Heart right ventricle (tissue), 16 donors: ENCODE measurements around the gene TEF. TPM values are rescaled to one million over a fixed set of nuclear protein-coding genes. Genes with fewer than 3 reads are reported as not detected.

Experiments used
- ATAC-seq, 8 donors: fragments of 200-7000 bp; cut with Tn5 transposase; one replicate each; pipeline ENCODE4 v1.9.1; 2020; ENCODE audit warnings: mild to moderate bottlenecking in 8 of 8, moderate library complexity in 8 of 8, moderate number of reproducible peaks in 1 of 8
- DNase-seq, 2 donors: peaks; one replicate each; pipeline ENCODE4 v3.0.0-alpha.2; 2020
- H3K27ac ChIP-seq, 10 donors: fragments of 200-600 bp; sonication (generic) in 2 of 10; one replicate each; pipeline versions ENCODE4 v1.5.0 to v1.8.0; 2020 to 2022; ENCODE audit warnings: mild to moderate bottlenecking in 3 of 10
- H3K27me3 ChIP-seq, 7 donors: fragments of 200-600 bp; one replicate each; pipeline ENCODE4 v1.8.0; 2021 to 2022; ENCODE audit warnings: mild to moderate bottlenecking in 2 of 7
- H3K36me3 ChIP-seq, 9 donors: fragments of 200-600 bp; sonication (generic) in 1 of 9; one replicate each; pipeline versions ENCODE4 v1.5.0 to v1.8.0; 2020 to 2022; ENCODE audit warnings: mild to moderate bottlenecking in 2 of 9
- H3K4me1 ChIP-seq, 9 donors: fragments of 200-600 bp; sonication (generic) in 1 of 9; one replicate each; pipeline versions ENCODE4 v1.5.0 to v1.8.0; 2020 to 2022; ENCODE audit warnings: mild to moderate bottlenecking in 4 of 9
- H3K4me3 ChIP-seq, 10 donors: fragments of 200-600 bp; sonication (generic) in 2 of 10; one replicate each; pipeline versions ENCODE4 v1.5.0 to v1.8.0; 2020 to 2022; ENCODE audit warnings: mild to moderate bottlenecking in 7 of 10, moderate library complexity in 2 of 10
- H3K9me3 ChIP-seq, 11 donors: fragments of 200-600 bp in 10 of 11; sonication (generic) in 2 of 11; one replicate each; pipeline versions ENCODE4 v1.5.0 to v1.8.0; 2013 to 2022; ENCODE audit warnings: mild to moderate bottlenecking in 2 of 11, control low read depth in 1 of 11, moderate library complexity in 1 of 11
- WGBS, 2 donors: extraction: QIAGEN DNeasy Blood & Tissue Kit; methylation state at CpG; one replicate each; pipeline ENCODE4 v1.1.7; 2013; ENCODE audit warnings: inconsistent platforms in 1 of 2; 5-methylcytosine and 5-hydroxymethylcytosine counted together
- intact Hi-C, 10 donors: fragments of 100-400 bp; cut with DNase I; formaldehyde crosslinking; loops; one replicate each; pipeline versions ENCODE4 v1.11.1 to v1.14.2; 2022
- long read RNA-seq, 3 donors: library from polyadenylated mRNA; unstranded; transcript quantifications; one replicate each; pipeline ENCODE4 v2.0.0, GENCODE V29; 2020 to 2021
- polyA plus RNA-seq, 2 donors: library from polyadenylated mRNA; stranded (reverse); fragments of 200-250 nt; gene quantifications; one replicate each; pipeline ENCODE4 v1.2.3, GENCODE V29; 2013
- total RNA-seq, 10 donors: library from RNA; stranded (reverse); fragmentation: NEBNext Ultra II Directional in 3 of 10; extraction: Animal tissue kit (Norgen Biotek cat#: 25700) in 3 of 10; gene quantifications; one replicate each; pipeline versions ENCODE4 v1.2.1 to v1.2.4, GENCODE V29; 2021 to 2023
- TF ChIP-seq, protein P1 (sequence below), 9 donors: fragments of 200-600 bp; sonication (generic) in 2 of 9; IDR thresholded peaks; one replicate each; pipeline versions ENCODE4 v1.5.0 to v1.8.0; 2021 to 2022; ENCODE audit warnings: antibody characterized with exemption in 9 of 9, mild to moderate bottlenecking in 5 of 9, moderate library complexity in 1 of 9
- donor health status: Arrhythmogenic right ventricular cardiomyopathy.
- donor health status: ischemic (EF 13 %, LVEDD 7.1; RV severe dilation, severe dysfunction).
- donor health status: healthy with polysubstance abuse.
- donor health status: DM: no; HTN: yes; CAD: no.
- donor health status: DM: no; HTN: no; CAD: no.
- donor health status: ischemic (EF 25% LVEDD 6.9; RV normal size, moderate dysfunction).
- donor health status: ischemic (EF 25% LVEDD 5.7; RV mildly dilated, moderate dysfunction).
- donor health status: healthy.
- donor health status: DM: yes; HTN: yes; CAD: no.
- donor health status: Ischemic cardiomyopathy.
- donor health status: ischemic (EF 35%, LVEDD 5.7; RV mildly dilated, moderate dysfunction).
- donor health status: nonischemic (EF 11% LVEDD 7.7; RV severe dilation, severe dysfunction).
- donor health status: DM: yes; HTN: yes; CAD: no.
- donor health status: PGD.
- donor health status: ischemic (EF 29% LVEDD 5.4; RV normal size, mild dysfunction).
- donor health status: nonischemic (EF 23%, LVEDD 6.1; RV moderate dilation, normal function).

TEF gene
- total RNA-seq (10 to 100 TPM in 9 of 10 donors, 1 to 10 TPM in 1; 8.6 to 29.1 (median 18.4) TPM), polyA plus RNA-seq (10 to 100 TPM in 1 of 2 donors, 1 to 10 TPM in 1; 5.5 to 10.6 TPM)
- long read RNA-seq, donor 1, full-length matches to known transcripts, result 23 of 58 reads
- long read RNA-seq, donor 1, partial matches to known transcripts, result 35 of 58 reads
- long read RNA-seq, donor 1, other reads (novel, unspliced or antisense), result 0 of 58 reads
- long read RNA-seq, donor 2, full-length matches to known transcripts, result 25 of 114 reads
- long read RNA-seq, donor 2, partial matches to known transcripts, result 71 of 114 reads
- long read RNA-seq, donor 2, other reads (novel, unspliced or antisense), result 18 of 114 reads
- long read RNA-seq, donor 3, full-length matches to known transcripts, result 3 of 13 reads
- long read RNA-seq, donor 3, partial matches to known transcripts, result 10 of 13 reads
- long read RNA-seq, donor 3, other reads (novel, unspliced or antisense), result 0 of 13 reads

DNA sequence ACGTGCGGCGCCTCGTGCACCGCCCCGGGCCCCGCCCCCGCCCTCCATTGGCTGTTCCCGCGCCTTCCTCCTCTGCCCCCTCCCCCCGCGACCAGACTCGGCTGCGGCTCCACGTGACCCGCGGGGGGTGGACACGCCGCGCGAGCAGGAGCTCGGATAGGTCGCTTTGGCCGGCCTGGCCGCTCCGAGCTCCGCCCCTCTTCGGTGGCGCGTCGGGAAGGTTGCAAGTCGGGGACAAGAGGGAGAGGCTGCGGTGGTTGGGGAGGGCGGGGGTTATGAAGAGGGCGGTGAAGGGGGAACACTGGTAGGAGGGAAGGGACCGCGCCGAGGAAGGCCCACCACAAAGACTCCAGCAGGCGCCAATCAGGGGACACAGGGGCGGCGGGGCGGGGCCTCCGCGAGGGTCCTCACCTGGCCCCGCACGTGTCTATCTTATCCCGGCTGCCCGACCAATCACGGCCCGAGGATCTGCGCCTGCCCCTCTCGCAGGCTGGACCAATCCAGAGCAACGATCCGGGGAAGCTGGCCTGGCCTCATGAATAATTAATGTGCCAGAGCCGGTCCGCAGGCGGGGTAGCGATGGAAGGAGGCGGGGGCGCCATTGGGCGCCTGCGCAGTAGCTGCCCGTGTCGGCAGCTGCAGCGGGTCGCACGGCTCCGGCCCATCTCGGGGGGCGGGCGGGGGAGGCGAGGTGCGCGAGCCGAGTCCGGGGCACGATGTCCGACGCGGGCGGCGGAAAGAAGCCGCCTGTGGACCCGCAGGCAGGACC, at the start of gene TEF:
Gene TEF, plus strand, starts transcription at position 614 of the 769 bp plus-strand sequence. Its CDS starts 103 bp downstream, at position 717.
- Histone ChIP-seq H3K36me3 (peaks cover 0 to 8% (median 0%) of the 10 kb centered on the region in 9 donors), H3K4me1 (peaks cover 9 to 43% (median 24%) of the 10 kb centered on the region in 9 donors), H3K27me3 (no peaks in the 10 kb centered on the region), H3K4me3 (peak within 1 kb of the TSS; percentile 61 to 93 (median 82)), H3K27ac (peak within 1 kb of the TSS; percentile 94 to 99 (median 96)), H3K9me3 (no peaks in the 10 kb centered on the region)
- WGBS, 2 donors, result 1% methylated on average over 60 to 84 of the region's 84 CpGs
- DNase-seq (peak; percentile 98 to 99), ATAC-seq (peak; percentile 89 to 93 (median 91))
- TF ChIP-seq, protein P1, sequence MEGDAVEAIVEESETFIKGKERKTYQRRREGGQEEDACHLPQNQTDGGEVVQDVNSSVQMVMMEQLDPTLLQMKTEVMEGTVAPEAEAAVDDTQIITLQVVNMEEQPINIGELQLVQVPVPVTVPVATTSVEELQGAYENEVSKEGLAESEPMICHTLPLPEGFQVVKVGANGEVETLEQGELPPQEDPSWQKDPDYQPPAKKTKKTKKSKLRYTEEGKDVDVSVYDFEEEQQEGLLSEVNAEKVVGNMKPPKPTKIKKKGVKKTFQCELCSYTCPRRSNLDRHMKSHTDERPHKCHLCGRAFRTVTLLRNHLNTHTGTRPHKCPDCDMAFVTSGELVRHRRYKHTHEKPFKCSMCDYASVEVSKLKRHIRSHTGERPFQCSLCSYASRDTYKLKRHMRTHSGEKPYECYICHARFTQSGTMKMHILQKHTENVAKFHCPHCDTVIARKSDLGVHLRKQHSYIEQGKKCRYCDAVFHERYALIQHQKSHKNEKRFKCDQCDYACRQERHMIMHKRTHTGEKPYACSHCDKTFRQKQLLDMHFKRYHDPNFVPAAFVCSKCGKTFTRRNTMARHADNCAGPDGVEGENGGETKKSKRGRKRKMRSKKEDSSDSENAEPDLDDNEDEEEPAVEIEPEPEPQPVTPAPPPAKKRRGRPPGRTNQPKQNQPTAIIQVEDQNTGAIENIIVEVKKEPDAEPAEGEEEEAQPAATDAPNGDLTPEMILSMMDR (IDR thresholded peaks at IDR 0.05), result no peak
- intact Hi-C loops, result loop anchor here in 3 of 10 donors (5.0 kb wide), 2 partner anchors 79 to 94 kb away; partner anchors contain the start of genes RANGAP1 (in 3 of the 3) and ZC3H7B (in 1 of the 3)

DNA sequence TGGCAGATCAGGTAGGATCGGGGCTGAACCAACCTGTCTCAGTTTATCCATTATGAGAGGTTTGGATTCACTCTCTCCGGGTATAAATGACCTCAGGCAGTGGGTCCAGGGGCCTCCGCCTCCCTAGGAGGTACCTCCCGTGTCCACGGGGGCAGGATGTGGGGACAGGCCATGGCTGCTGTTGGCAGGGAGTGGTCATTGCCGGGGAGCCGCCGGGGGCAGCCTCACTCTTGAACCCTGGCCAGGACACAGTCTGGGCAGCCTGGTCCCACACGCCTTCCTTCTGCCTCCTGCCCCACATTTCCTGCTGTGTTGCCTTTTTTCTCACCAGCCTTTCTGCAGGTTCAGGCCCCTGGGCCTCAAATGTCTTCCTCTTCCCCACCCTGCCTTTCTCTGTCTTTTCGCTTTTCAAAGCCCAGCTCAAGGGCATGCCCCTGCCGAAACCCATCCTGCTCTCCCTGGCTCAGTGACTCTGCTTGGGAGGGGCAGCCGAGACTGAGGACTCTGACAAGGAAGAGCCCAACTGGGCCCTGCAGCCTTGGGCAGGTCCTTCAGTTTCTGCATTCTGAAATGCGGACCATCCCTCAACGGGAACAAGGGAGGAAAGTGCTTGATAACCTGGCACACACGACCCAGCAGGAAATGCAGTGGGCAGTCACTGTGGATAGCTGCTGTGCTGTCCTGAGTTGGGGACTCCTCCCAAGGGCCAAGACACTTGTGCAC, 49.4 kb upstream of the TEF start:
- DNase-seq, result no peak
- intact Hi-C loops, result no loop called here

DNA sequence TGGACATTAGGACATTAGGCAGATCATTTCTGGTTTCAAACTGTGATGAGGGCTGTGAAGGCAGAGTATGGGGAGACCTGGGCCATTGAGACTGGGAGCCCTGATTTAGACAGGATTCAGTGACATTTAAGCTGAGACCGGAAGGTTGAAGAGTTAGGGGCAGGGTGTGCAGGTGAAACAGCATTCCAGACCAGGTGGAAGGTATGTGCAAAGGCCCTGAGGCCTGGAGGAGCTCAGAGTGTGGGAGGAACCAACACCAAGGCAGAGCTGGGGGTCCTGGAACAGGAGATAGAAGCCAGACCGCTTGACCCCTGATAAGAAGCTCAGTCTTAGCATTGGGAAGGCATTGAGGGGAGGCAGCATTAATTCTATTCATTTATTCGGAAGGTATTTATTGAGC, 47.9 kb upstream of the TEF start:
- H3K36me3 ChIP-seq, result peaks cover 0 to 86% (median 34%) of the 10 kb centered on the region in 9 donors
- H3K4me3 ChIP-seq, result no peak overlapping the region
- peak overlapping the region in 2 of 10 donors; percentile 56 to 59 for H3K27ac ChIP-seq
- H3K4me1 ChIP-seq, result peaks cover 0 to 20% (median 6%) of the 10 kb centered on the region in 9 donors
- 88 to 95% methylated on average over 3 of the region's 3 CpGs for WGBS, 2 donors
- H3K27me3 ChIP-seq, result no peaks in the 10 kb centered on the region
- intact Hi-C loops, result no loop called here
- ATAC-seq, result no peak
- DNase-seq, result no peak
- no peaks in the 10 kb centered on the region for H3K9me3 ChIP-seq
- TF ChIP-seq, protein P1 (IDR thresholded peaks at IDR 0.05), result no peak

More for the DNA sequence above, 49.4 kb upstream of the TEF start:
- H3K27ac ChIP-seq, result no peak overlapping the region
- no peak for ATAC-seq
- peaks cover 0 to 95% (median 48%) of the 10 kb centered on the region in 9 donors for H3K36me3 ChIP-seq
- H3K4me3 ChIP-seq, result no peak overlapping the region
- no peaks in the 10 kb centered on the region for H3K9me3 ChIP-seq
- WGBS, 2 donors, result 88 to 90% methylated on average over 15 of the region's 15 CpGs
- TF ChIP-seq, protein P1 (IDR thresholded peaks at IDR 0.05), result no peak
- H3K27me3 ChIP-seq, result no peaks in the 10 kb centered on the region
- peaks cover 0 to 20% (median 6%) of the 10 kb centered on the region in 9 donors for H3K4me1 ChIP-seq
